ENCODE data around the gene TMEM128. TPM values are rescaled to one million over a fixed set of nuclear protein-coding genes. Genes with fewer than 3 reads are reported as not detected.
A peak's percentile ranks its signal among the peaks of the same experiment; 100 is the strongest.

TMEM128 gene
- total and polyA plus RNA-seq, 2 of the 13 experiments (the other 11 are each of a cell fraction or from before 2014, with no cell fraction given): 19.4 to 27.9 TPM

- no peak for TF ChIP-seq ZNF362 (CRISPR knock-in tag; IDR thresholded peaks at IDR 0.05; ENCODE audit: borderline replicate concordance)
- no peak for TF ChIP-seq ZNF691 (CRISPR knock-in tag; IDR thresholded peaks at IDR 0.05; ENCODE audit: borderline replicate concordance, low read depth)
- TF ChIP-seq ETS1 (CRISPR knock-in tag; IDR thresholded peaks at IDR 0.05): no peak
- no peak for TF ChIP-seq NR2F2 (IDR thresholded peaks at IDR 0.05; ENCODE audit: borderline replicate concordance, low read depth)
- no peak for TF ChIP-seq SRF (IDR thresholded peaks at IDR 0.05; ENCODE audit: low read depth, low read length)
- no peak for TF ChIP-seq FOXA1 (IDR thresholded peaks at IDR 0.05)
- no peak for TF ChIP-seq FOXA1 (CRISPR knock-in tag; IDR thresholded peaks at IDR 0.05)
- no peak for TF ChIP-seq PHB2 (IDR thresholded peaks at IDR 0.05; ENCODE audit: partially characterized antibody)
- TF ChIP-seq MXI1 (IDR thresholded peaks at IDR 0.05; ENCODE audit: borderline replicate concordance, low read depth, low read length): peak; percentile 99
- TF ChIP-seq ZNF335 (CRISPR knock-in tag; IDR thresholded peaks at IDR 0.05): no peak
- TF ChIP-seq FOSL2 (CRISPR knock-in tag; IDR thresholded peaks at IDR 0.05): peak; percentile 51; the same call in 1 of the 2 replicates
- TF ChIP-seq HNRNPUL1 (IDR thresholded peaks at IDR 0.05; ENCODE audit: low read depth, low read length): no peak
- TF ChIP-seq PLRG1 (conservative IDR thresholded peaks at IDR 0.05): no peak
- peak; percentile 52 for TF ChIP-seq IKZF4 (CRISPR knock-in tag; IDR thresholded peaks at IDR 0.05; ENCODE audit: borderline replicate concordance, low read depth, not compliant biosample characterization)
- TF ChIP-seq MAFG (CRISPR knock-in tag; IDR thresholded peaks at IDR 0.05): no peak
- TF ChIP-seq FOXP4 (CRISPR knock-in tag; IDR thresholded peaks at IDR 0.05): no peak
- no peak for TF ChIP-seq NR2F1 (CRISPR knock-in tag; IDR thresholded peaks at IDR 0.05)
- no peak for TF ChIP-seq ZNF180 (CRISPR knock-in tag; IDR thresholded peaks at IDR 0.05; ENCODE audit: borderline replicate concordance, low read depth)
These were observed 42.2 kb upstream of the TMEM128 start, which contains the start of the genes LYAR and ZBTB49 (continued) for GRCh38 chr4:4289941-4290850.

All from HepG2 (cell line).